Measurements from ENCODE around the gene PLEKHA1.

Gene PLEKHA1

GRCh38 chr10:122464586-122464985 lies 90.1 kb downstream of the PLEKHA1 start:
- no peak for TF ChIP-seq FOXP2 (optimal IDR thresholded peaks at IDR 0.05; ENCODE audit: borderline replicate concordance, extremely low read depth, extremely low read length, insufficient read depth)
- no peak for TF ChIP-seq POLR2AphosphoS5 (IDR thresholded peaks at IDR 0.05; ENCODE audit: low read depth, low read length)
- no peak for TF ChIP-seq SIN3A (IDR thresholded peaks at IDR 0.05; ENCODE audit: borderline replicate concordance, insufficient read depth, low read length)
- no peak for TF ChIP-seq REST (IDR thresholded peaks at IDR 0.05; ENCODE audit: insufficient read depth in 1 of 2, low read depth in 2 of 2, low read length in 2 of 2)
- no peak for TF ChIP-seq TAF1 (IDR thresholded peaks at IDR 0.05; ENCODE audit: borderline replicate concordance, insufficient read depth, low read length)

- TF ChIP-seq FOXP2 (optimal IDR thresholded peaks at IDR 0.05; ENCODE audit: borderline replicate concordance, extremely low read depth, extremely low read length, insufficient read depth) (no peak), POLR2AphosphoS5 (IDR thresholded peaks at IDR 0.05; ENCODE audit: low read depth, low read length) (no peak), REST (IDR thresholded peaks at IDR 0.05; ENCODE audit: insufficient read depth in 1 of 2, low read depth in 2 of 2, low read length in 2 of 2) (no peak), TAF1 (IDR thresholded peaks at IDR 0.05; ENCODE audit: borderline replicate concordance, insufficient read depth, low read length) (no peak), SIN3A (IDR thresholded peaks at IDR 0.05; ENCODE audit: borderline replicate concordance, insufficient read depth, low read length) (no peak)
These were observed 91.0 kb downstream of the PLEKHA1 start for GRCh38 chr10:122465401-122466040.

- TF ChIP-seq REST (IDR thresholded peaks at IDR 0.05; ENCODE audit: insufficient read depth in 1 of 2, low read depth in 2 of 2, low read length in 2 of 2) (no peak), FOXP2 (optimal IDR thresholded peaks at IDR 0.05; ENCODE audit: borderline replicate concordance, extremely low read depth, extremely low read length, insufficient read depth) (no peak), TAF1 (IDR thresholded peaks at IDR 0.05; ENCODE audit: borderline replicate concordance, insufficient read depth, low read length) (no peak), SIN3A (IDR thresholded peaks at IDR 0.05; ENCODE audit: borderline replicate concordance, insufficient read depth, low read length) (no peak), POLR2AphosphoS5 (IDR thresholded peaks at IDR 0.05; ENCODE audit: low read depth, low read length) (no peak)
These were observed 92.5 kb downstream of the PLEKHA1 start for GRCh38 chr10:122466951-122467381.

- TF ChIP-seq FOXP2 (optimal IDR thresholded peaks at IDR 0.05; ENCODE audit: borderline replicate concordance, extremely low read depth, extremely low read length, insufficient read depth) (no peak), TAF1 (IDR thresholded peaks at IDR 0.05; ENCODE audit: borderline replicate concordance, insufficient read depth, low read length) (no peak), REST (IDR thresholded peaks at IDR 0.05; ENCODE audit: insufficient read depth in 1 of 2, low read depth in 2 of 2, low read length in 2 of 2) (no peak), SIN3A (IDR thresholded peaks at IDR 0.05; ENCODE audit: borderline replicate concordance, insufficient read depth, low read length) (no peak), POLR2AphosphoS5 (IDR thresholded peaks at IDR 0.05; ENCODE audit: low read depth, low read length) (no peak)
These were observed 93.2 kb downstream of the PLEKHA1 start for GRCh38 chr10:122467701-122468100.

All from PFSK-1 (cell line).